SK-N-MC (cell line): Measurements from ENCODE around the gene VSTM2B.

Source experiments
- EZH2 ChIP-seq: fragments of 200-600 bp; sonication (generic); IDR thresholded peaks from one replicate; pipeline ENCODE4 v1.6.1; 2017; ENCODE audit warnings: antibody characterized with exemption
- FOXP2 ChIP-seq: optimal IDR thresholded peaks from 2 replicates; pipeline ENCODE3; 2011; ENCODE audit warnings: mild to moderate bottlenecking, moderate library complexity; ENCODE audit not compliant: insufficient read depth; ENCODE audit errors: extremely low read length, control extremely low read depth
- POLR2AphosphoS5 ChIP-seq: IDR thresholded peaks from 2 replicates; pipeline ENCODE4 v1.6.1; 2012; ENCODE audit warnings: mild to moderate bottlenecking, low read depth, low read length, borderline replicate concordance

- no peak for TF ChIP-seq EZH2
- TF ChIP-seq FOXP2, result no peak
- TF ChIP-seq POLR2AphosphoS5, result no peak
These were observed 57.6 kb downstream of the VSTM2B start for GRCh38 chr19:29583196-29583999.
